ENCODE data around the gene GAA. TPM values are rescaled to one million over a fixed set of nuclear protein-coding genes. Genes with fewer than 3 reads are reported as not detected.

The GAA gene
- total RNA-seq, 1 experiment from 2014 or later = 131 TPM

GRCh38 chr17:80097844-80098691 is 3.3 kb upstream of the GAA start:
- Histone ChIP-seq H3K9ac (ENCODE audit: low read length) (no peak overlapping the region), H3K4me1 (ENCODE audit: control insufficient read depth in 1 of 2, insufficient read depth in 2 of 2, low read length in 2 of 2) (peaks cover 14 to 25% of the 10 kb centered on the region in 2 experiments), H3K9me2 (ENCODE audit: insufficient read depth) (no peaks in the 10 kb centered on the region), H4K20me1 (ENCODE audit: insufficient read depth) (no peaks in the 10 kb centered on the region), H3K27me3 (ENCODE audit: insufficient read depth, low read length) (no peaks in the 10 kb centered on the region), H3K9me3 (ENCODE audit: control insufficient read depth in 1 of 2, insufficient read depth in 1 of 2, low read depth in 1 of 2, low read length in 2 of 2) (no peaks in the 10 kb centered on the region), H3K36me3 (ENCODE audit: control insufficient read depth in 1 of 2, insufficient read depth in 2 of 2, low read length in 2 of 2) (no peaks in the 10 kb centered on the region), H3K27ac (ENCODE audit: low read depth, low read length) (no peak overlapping the region; the same call in 1 of the 2 replicates), H3K79me2 (ENCODE audit: insufficient read depth, low read length) (peaks cover 7% of the 10 kb centered on the region; the same call in 1 of the 2 replicates), H3K4me2 (ENCODE audit: low read length) (no peak overlapping the region), H2AFZ (ENCODE audit: low read depth, low read length, poor library complexity, severe bottlenecking) (no peak overlapping the region), H3K4me3 (replicated peaks in 1 of 2; ENCODE audit: low read depth in 1 of 2, low read length in 2 of 2) (no peak overlapping the region)
- intact Hi-C loops (cut with micrococcal nuclease) = no loop called here
- RAD21 ChIA-PET (ENCODE audit: low non-redundant PET in 1 of 2, low total read pairs in 2 of 2, uncharacterized antibody in 2 of 2, unreplicated experiment in 2 of 2) = no interaction called here
- ATAC-seq (no peak), DNase-seq (ENCODE audit: low read depth, low spot score) (no peak)
- POLR2A ChIA-PET = no interaction called here
- no peak for TF ChIP-seq MAX (IDR thresholded peaks at IDR 0.05)
- TF ChIP-seq ELF1 (IDR thresholded peaks at IDR 0.05; ENCODE audit: borderline replicate concordance, low read depth) = no peak
- no peak for TF ChIP-seq SIN3A (IDR thresholded peaks at IDR 0.05; ENCODE audit: low read depth)
- no peak for TF ChIP-seq TCF7L2 (IDR thresholded peaks at IDR 0.05; ENCODE audit: borderline replicate concordance, extremely low read depth, insufficient read depth, insufficient read length)
- no peak for TF ChIP-seq SP1 (IDR thresholded peaks at IDR 0.05; ENCODE audit: low read depth)
- TF ChIP-seq JUND (IDR thresholded peaks at IDR 0.05) = no peak
- TF ChIP-seq YY1 (IDR thresholded peaks at IDR 0.05; ENCODE audit: extremely low read depth, insufficient replicate concordance, low read depth, low read length) = no peak
- TF ChIP-seq CBX3 (IDR thresholded peaks at IDR 0.05; ENCODE audit: low read depth) = no peak
- CTCF ChIA-PET = no interaction called here
- no TSS peak for BruUV-seq (replicated peaks)

Data from HCT116 (cell line).